Endothelial cell of umbilical vein (primary cell): ENCODE data around the gene GAL3ST2.

ENCODE experiments used
- EZH2 ChIP-seq: IDR thresholded peaks from 2 replicates; pipeline ENCODE4 v1.6.1; 2012; ENCODE audit warnings: borderline replicate concordance, low read depth, mild to moderate bottlenecking, moderate library complexity, low read length, inconsistent platforms; ENCODE audit not compliant: severe bottlenecking
- MYC ChIP-seq: IDR thresholded peaks from one replicate; pipeline ENCODE4 v1.6.1; 2011; ENCODE audit warnings: mild to moderate bottlenecking, low read depth, low read length
- POLR2A ChIP-seq: IDR thresholded peaks from 2 replicates; pipeline ENCODE4 v1.6.1; 2012; ENCODE audit warnings: low read depth, mild to moderate bottlenecking, control low read depth, low read length
- TF ChIP-seq, protein P1 (sequence below), 2 donors: IDR thresholded peaks; 1 replicate in 1 of 2; 2 replicates in 1 of 2; pipeline ENCODE4 v1.5.1; 2011; ENCODE audit warnings: low read length in 2 of 2, mild to moderate bottlenecking in 2 of 2, moderate library complexity in 2 of 2, control low read depth in 1 of 2, inconsistent platforms in 1 of 2, low read depth in 1 of 2; ENCODE audit not compliant: insufficient read depth in 1 of 2; ENCODE audit errors: extremely low read depth in 1 of 2

GRCh38 chr2:241739177-241739576, 37.4 kb upstream of the GAL3ST2 start:
- TF ChIP-seq, protein P1, sequence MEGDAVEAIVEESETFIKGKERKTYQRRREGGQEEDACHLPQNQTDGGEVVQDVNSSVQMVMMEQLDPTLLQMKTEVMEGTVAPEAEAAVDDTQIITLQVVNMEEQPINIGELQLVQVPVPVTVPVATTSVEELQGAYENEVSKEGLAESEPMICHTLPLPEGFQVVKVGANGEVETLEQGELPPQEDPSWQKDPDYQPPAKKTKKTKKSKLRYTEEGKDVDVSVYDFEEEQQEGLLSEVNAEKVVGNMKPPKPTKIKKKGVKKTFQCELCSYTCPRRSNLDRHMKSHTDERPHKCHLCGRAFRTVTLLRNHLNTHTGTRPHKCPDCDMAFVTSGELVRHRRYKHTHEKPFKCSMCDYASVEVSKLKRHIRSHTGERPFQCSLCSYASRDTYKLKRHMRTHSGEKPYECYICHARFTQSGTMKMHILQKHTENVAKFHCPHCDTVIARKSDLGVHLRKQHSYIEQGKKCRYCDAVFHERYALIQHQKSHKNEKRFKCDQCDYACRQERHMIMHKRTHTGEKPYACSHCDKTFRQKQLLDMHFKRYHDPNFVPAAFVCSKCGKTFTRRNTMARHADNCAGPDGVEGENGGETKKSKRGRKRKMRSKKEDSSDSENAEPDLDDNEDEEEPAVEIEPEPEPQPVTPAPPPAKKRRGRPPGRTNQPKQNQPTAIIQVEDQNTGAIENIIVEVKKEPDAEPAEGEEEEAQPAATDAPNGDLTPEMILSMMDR (IDR thresholded peaks at IDR 0.05; ENCODE audit: extremely low read depth in 1 of 2, insufficient read depth in 1 of 2, low read depth in 1 of 2, low read length in 2 of 2), result no peak
- TF ChIP-seq EZH2, result no peak
- TF ChIP-seq MYC, result no peak
- TF ChIP-seq POLR2A, result no peak
